ENCODE data around the gene AHRR.

The AHRR gene

GRCh38 chr5:437281-437771 is 115.8 kb downstream of the AHRR start:
- no peak overlapping the region for H3K4me3 ChIP-seq (ENCODE audit: low read depth, low read length)
- no peak for TF ChIP-seq CTCF (IDR thresholded peaks at IDR 0.05; ENCODE audit: borderline replicate concordance, insufficient read depth, low read depth, low read length)

GRCh38 chr5:438481-438981 is 117.0 kb downstream of the AHRR start:
- no peak for TF ChIP-seq CTCF (IDR thresholded peaks at IDR 0.05; ENCODE audit: borderline replicate concordance, insufficient read depth, low read depth, low read length)
- no peak overlapping the region for H3K4me3 ChIP-seq (ENCODE audit: low read depth, low read length)

- TF ChIP-seq CTCF (IDR thresholded peaks at IDR 0.05; ENCODE audit: borderline replicate concordance, insufficient read depth, low read depth, low read length) = no peak
- no peak overlapping the region for H3K4me3 ChIP-seq (ENCODE audit: low read depth, low read length)
These were observed 117.7 kb downstream of the AHRR start for GRCh38 chr5:439181-439580.

- no peak overlapping the region for H3K4me3 ChIP-seq (ENCODE audit: low read depth, low read length)
- no peak for TF ChIP-seq CTCF (IDR thresholded peaks at IDR 0.05; ENCODE audit: borderline replicate concordance, insufficient read depth, low read depth, low read length)
These were observed 118.1 kb downstream of the AHRR start for GRCh38 chr5:439636-440035.

- H3K4me3 ChIP-seq (ENCODE audit: low read depth, low read length) = no peak overlapping the region
- TF ChIP-seq CTCF (IDR thresholded peaks at IDR 0.05; ENCODE audit: borderline replicate concordance, insufficient read depth, low read depth, low read length) = no peak
These were observed 119.1 kb downstream of the AHRR start for GRCh38 chr5:440401-441201.

GRCh38 chr5:441996-442334 is 120.5 kb downstream of the AHRR start:
- H3K4me3 ChIP-seq (ENCODE audit: low read depth, low read length) = peak overlapping the region; percentile 97
- no peak for TF ChIP-seq CTCF (IDR thresholded peaks at IDR 0.05; ENCODE audit: borderline replicate concordance, insufficient read depth, low read depth, low read length)
